NCI-H2196 treated with DMSO at 0.1 percent for 48 hours (cell line): Measurements from ENCODE around the gene MAP6.

ENCODE experiments used
- DNase-seq: peaks from one replicate; lab custom pipeline; 2025; ENCODE audit not compliant: unreplicated experiment; lab: John Stamatoyannopoulos, UW

MAP6 gene

GRCh38 chr11:75667255-75667830, 1.5 kb downstream of the MAP6 start:
- DNase-seq = peak; percentile 19

- DNase-seq = no peak
Observed at GRCh38 chr11:75665990-75666389, 2.8 kb downstream of the MAP6 start.

- DNase-seq = no peak
Observed at GRCh38 chr11:75665126-75665525, 3.7 kb downstream of the MAP6 start.

GRCh38 chr11:75664389-75664788, 4.4 kb downstream of the MAP6 start:
- DNase-seq = no peak

GRCh38 chr11:75663808-75664207, 5.0 kb downstream of the MAP6 start:
- DNase-seq = no peak

- no peak for DNase-seq
Observed at GRCh38 chr11:75659836-75660235, 9.0 kb downstream of the MAP6 start.

- no peak for DNase-seq
Observed at GRCh38 chr11:75656044-75656727, 12.7 kb downstream of the MAP6 start.

GRCh38 chr11:75655605-75656004, 13.2 kb downstream of the MAP6 start:
- no peak for DNase-seq

- no peak for DNase-seq
Observed at GRCh38 chr11:75654314-75654713, 14.5 kb downstream of the MAP6 start.

- no peak for DNase-seq
Observed at GRCh38 chr11:75653532-75653931, 15.3 kb downstream of the MAP6 start.

GRCh38 chr11:75652936-75653335, 15.9 kb downstream of the MAP6 start:
- no peak for DNase-seq

- DNase-seq = no peak
Observed at GRCh38 chr11:75651218-75651617, 17.6 kb downstream of the MAP6 start.

GRCh38 chr11:75650167-75650723, 18.6 kb downstream of the MAP6 start:
- no peak for DNase-seq

- DNase-seq = no peak
Observed at GRCh38 chr11:75644946-75645345, 23.9 kb downstream of the MAP6 start.

GRCh38 chr11:75644370-75644769, 24.5 kb downstream of the MAP6 start:
- no peak for DNase-seq

- no peak for DNase-seq
Observed at GRCh38 chr11:75642402-75643113, 26.3 kb downstream of the MAP6 start.

- peak; percentile 79 for DNase-seq
Observed at GRCh38 chr11:75639762-75640181, 29.1 kb downstream of the MAP6 start.

- DNase-seq = no peak
Observed at GRCh38 chr11:75637998-75638397, 30.8 kb downstream of the MAP6 start.

- no peak for DNase-seq
Observed at GRCh38 chr11:75635066-75635862, 33.6 kb downstream of the MAP6 start.

GRCh38 chr11:75633409-75634066, 35.3 kb downstream of the MAP6 start:
- no peak for DNase-seq

GRCh38 chr11:75632962-75633361, 35.9 kb downstream of the MAP6 start:
- DNase-seq = no peak
